ENCODE measurements around the gene ANKRD28. TPM values are rescaled to one million over a fixed set of nuclear protein-coding genes. Genes with fewer than 3 reads are reported as not detected.

ANKRD28 gene
- total and polyA plus RNA-seq, 2 of the 13 experiments (the other 11 are each of a cell fraction or from before 2014, with no cell fraction given): 21.0 to 28.9 TPM

DNA sequence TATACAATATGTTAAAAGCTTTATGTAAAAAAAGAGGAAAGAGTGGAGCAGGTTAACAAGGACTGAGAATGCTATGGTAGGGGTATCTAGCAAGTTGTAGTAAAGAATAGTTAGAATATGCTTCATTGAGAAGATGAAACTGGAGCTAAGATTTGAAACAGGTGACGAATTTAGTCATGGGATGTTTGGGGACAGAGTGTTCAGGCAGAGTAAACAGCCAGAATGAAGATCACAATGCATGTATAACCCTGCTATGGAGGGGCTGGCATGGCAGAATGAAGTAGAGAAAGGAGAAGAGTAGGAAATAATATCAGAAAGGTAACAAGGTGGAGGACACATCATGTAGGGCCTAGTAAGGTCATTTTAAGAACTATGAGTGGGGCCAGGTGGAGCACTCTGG is 124.2 kb downstream of the ANKRD28 start:
- ATAC-seq: no peak
- 98% methylated on average over 1 of the region's 1 CpG for WGBS (ENCODE audit: low lambda C conversion rate)
- no TSS peak for BruUV-seq (replicated peaks)
- Histone ChIP-seq H4K20me1 (ENCODE audit: insufficient read depth, low read length) (no peaks in the 10 kb centered on the region), H3K4me1 (ENCODE audit: insufficient read depth, low read length) (no peaks in the 10 kb centered on the region), H3K4me3 (replicated peaks in 1 of 3; ENCODE audit: insufficient read depth in 1 of 3, low read depth in 2 of 3, low read length in 3 of 3) (no peak overlapping the region), H3K79me2 (ENCODE audit: insufficient read depth, low read length) (no peaks in the 10 kb centered on the region), H3K36me3 (replicated peaks in 1 of 2; ENCODE audit: control insufficient read depth in 1 of 2, insufficient read depth in 2 of 2, low read length in 2 of 2) (peaks cover 2 to 50% of the 10 kb centered on the region in 2 experiments; a peak in 4 of 5 replicates), H3K9ac (ENCODE audit: insufficient read depth, low read depth, low read length) (no peak overlapping the region), H3K27ac (ENCODE audit: extremely low read length, insufficient read depth, low read length) (no peak overlapping the region), H2AFZ (ENCODE audit: low read length) (no peak overlapping the region), H3K9me3 (ENCODE audit: low read length) (no peaks in the 10 kb centered on the region), H3K4me2 (ENCODE audit: low read depth, low read length) (no peak overlapping the region), H3K27me3 (ENCODE audit: control insufficient read depth in 1 of 2, insufficient read depth in 2 of 2, low read length in 2 of 2) (no peaks in the 10 kb centered on the region)
- no peak for FAIRE-seq
- in situ Hi-C loops (cut with HindIII; ENCODE audit: extremely low pct_ligation_motif_present, low pct_unique_long_range_greater_than_20kb) (no loop called here), intact Hi-C loops (cut with micrococcal nuclease; ENCODE audit: unreplicated experiment) (no loop called here)
- no peak for DNase-seq (ENCODE audit: low spot score)
- ChIA-PET POLR2A (no interaction called here), CTCF (ENCODE audit: low intra/inter-chr PET ratio, low total read pairs) (no interaction called here)
- no peak for TF ChIP-seq ZNF317 (CRISPR knock-in tag; IDR thresholded peaks at IDR 0.05)
- TF ChIP-seq ZNF569 (CRISPR knock-in tag; IDR thresholded peaks at IDR 0.05; ENCODE audit: borderline replicate concordance): no peak
- TF ChIP-seq, protein P1, sequence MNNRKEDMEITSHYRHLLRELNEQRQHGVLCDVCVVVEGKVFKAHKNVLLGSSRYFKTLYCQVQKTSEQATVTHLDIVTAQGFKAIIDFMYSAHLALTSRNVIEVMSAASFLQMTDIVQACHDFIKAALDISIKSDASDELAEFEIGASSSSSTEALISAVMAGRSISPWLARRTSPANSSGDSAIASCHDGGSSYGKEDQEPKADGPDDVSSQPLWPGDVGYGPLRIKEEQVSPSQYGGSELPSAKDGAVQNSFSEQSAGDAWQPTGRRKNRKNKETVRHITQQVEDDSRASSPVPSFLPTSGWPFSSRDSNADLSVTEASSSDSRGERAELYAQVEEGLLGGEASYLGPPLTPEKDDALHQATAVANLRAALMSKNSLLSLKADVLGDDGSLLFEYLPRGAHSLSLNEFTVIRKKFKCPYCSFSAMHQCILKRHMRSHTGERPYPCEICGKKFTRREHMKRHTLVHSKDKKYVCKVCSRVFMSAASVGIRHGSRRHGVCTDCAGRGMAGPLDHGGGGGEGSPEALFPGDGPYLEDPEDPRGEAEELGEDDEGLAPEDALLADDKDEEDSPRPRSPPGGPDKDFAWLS (CRISPR knock-in tag; IDR thresholded peaks at IDR 0.05; ENCODE audit: borderline replicate concordance): no peak
- TF ChIP-seq ESRRA (CRISPR knock-in tag; IDR thresholded peaks at IDR 0.05; ENCODE audit: low read depth): no peak
- TF ChIP-seq AGO2 (optimal IDR thresholded peaks at IDR 0.05; ENCODE audit: low read depth, low read length): no peak

DNA sequence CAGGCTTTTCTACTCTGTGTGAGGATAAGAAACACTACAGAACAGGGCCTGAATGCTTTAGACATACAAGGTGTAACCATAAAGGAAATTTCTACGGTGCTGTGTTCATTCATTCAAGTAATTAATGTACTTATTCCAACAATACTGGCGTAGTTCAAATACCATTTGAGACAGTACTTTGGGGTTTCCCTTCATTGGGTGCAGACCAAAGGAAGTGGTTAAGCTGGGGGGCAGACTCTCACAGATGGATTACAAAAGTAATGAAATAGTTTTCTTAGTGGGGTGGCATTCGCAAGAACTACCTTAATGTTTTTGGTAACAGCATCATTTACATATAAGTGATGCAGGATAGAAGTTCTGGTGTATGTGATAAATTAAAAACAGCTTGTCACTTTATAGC is 130.3 kb downstream of the ANKRD28 start:
- no peaks in the 10 kb centered on the region for H3K79me2 ChIP-seq (ENCODE audit: insufficient read depth, low read length)
- no peak overlapping the region for H2AFZ ChIP-seq (ENCODE audit: low read length)
- H3K4me3 ChIP-seq (replicated peaks in 1 of 3; ENCODE audit: insufficient read depth in 1 of 3, low read depth in 2 of 3, low read length in 3 of 3): no peak overlapping the region
- H3K36me3 ChIP-seq (replicated peaks in 1 of 2; ENCODE audit: control insufficient read depth in 1 of 2, insufficient read depth in 2 of 2, low read length in 2 of 2): peaks cover 0 to 13% of the 10 kb centered on the region in 2 experiments; a peak in 2 of 5 replicates
- H3K27me3 ChIP-seq (ENCODE audit: control insufficient read depth in 1 of 2, insufficient read depth in 2 of 2, low read length in 2 of 2): no peaks in the 10 kb centered on the region
- FAIRE-seq: no peak
- ChIA-PET POLR2A (no interaction called here), CTCF (ENCODE audit: low intra/inter-chr PET ratio, low total read pairs) (no interaction called here)
- in situ Hi-C loops (cut with HindIII; ENCODE audit: extremely low pct_ligation_motif_present, low pct_unique_long_range_greater_than_20kb) (no loop called here), intact Hi-C loops (cut with micrococcal nuclease; ENCODE audit: unreplicated experiment) (no loop called here)
- no peak overlapping the region for H3K27ac ChIP-seq (ENCODE audit: extremely low read length, insufficient read depth, low read length)
- no peaks in the 10 kb centered on the region for H3K9me3 ChIP-seq (ENCODE audit: low read length)
- no peaks in the 10 kb centered on the region for H3K4me1 ChIP-seq (ENCODE audit: insufficient read depth, low read length)
- 86% methylated on average over 3 of the region's 3 CpGs for whole genome bisulfite sequencing (ENCODE audit: low lambda C conversion rate)
- no peak overlapping the region for H3K9ac ChIP-seq (ENCODE audit: insufficient read depth, low read depth, low read length)
- DNase-seq (ENCODE audit: low spot score): no peak
- no peak for ATAC-seq
- no peak overlapping the region for H3K4me2 ChIP-seq (ENCODE audit: low read depth, low read length)
- H4K20me1 ChIP-seq (ENCODE audit: insufficient read depth, low read length): no peaks in the 10 kb centered on the region
- BruUV-seq (replicated peaks): no TSS peak
- TF ChIP-seq ZNF749 (CRISPR knock-in tag; IDR thresholded peaks at IDR 0.05; ENCODE audit: borderline replicate concordance): no peak
- no peak for TF ChIP-seq ZFP36L2 (CRISPR knock-in tag; IDR thresholded peaks at IDR 0.05)
- TF ChIP-seq MTF1 (CRISPR knock-in tag; IDR thresholded peaks at IDR 0.05): no peak
- no peak for TF ChIP-seq ELF4 (CRISPR knock-in tag; IDR thresholded peaks at IDR 0.05; ENCODE audit: borderline replicate concordance)
- TF ChIP-seq, protein P2, sequence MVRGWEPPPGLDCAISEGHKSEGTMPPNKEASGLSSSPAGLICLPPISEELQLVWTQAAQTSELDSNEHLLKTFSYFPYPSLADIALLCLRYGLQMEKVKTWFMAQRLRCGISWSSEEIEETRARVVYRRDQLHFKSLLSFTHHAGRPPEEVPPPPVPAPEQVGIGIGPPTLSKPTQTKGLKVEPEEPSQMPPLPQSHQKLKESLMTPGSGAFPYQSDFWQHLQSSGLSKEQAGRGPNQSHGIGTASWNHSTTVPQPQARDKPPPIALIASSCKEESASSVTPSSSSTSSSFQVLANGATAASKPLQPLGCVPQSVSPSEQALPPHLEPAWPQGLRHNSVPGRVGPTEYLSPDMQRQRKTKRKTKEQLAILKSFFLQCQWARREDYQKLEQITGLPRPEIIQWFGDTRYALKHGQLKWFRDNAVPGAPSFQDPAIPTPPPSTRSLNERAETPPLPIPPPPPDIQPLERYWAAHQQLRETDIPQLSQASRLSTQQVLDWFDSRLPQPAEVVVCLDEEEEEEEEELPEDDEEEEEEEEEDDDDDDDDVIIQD (CRISPR knock-in tag; IDR thresholded peaks at IDR 0.05; ENCODE audit: low read depth): no peak
- TF ChIP-seq, protein P3, sequence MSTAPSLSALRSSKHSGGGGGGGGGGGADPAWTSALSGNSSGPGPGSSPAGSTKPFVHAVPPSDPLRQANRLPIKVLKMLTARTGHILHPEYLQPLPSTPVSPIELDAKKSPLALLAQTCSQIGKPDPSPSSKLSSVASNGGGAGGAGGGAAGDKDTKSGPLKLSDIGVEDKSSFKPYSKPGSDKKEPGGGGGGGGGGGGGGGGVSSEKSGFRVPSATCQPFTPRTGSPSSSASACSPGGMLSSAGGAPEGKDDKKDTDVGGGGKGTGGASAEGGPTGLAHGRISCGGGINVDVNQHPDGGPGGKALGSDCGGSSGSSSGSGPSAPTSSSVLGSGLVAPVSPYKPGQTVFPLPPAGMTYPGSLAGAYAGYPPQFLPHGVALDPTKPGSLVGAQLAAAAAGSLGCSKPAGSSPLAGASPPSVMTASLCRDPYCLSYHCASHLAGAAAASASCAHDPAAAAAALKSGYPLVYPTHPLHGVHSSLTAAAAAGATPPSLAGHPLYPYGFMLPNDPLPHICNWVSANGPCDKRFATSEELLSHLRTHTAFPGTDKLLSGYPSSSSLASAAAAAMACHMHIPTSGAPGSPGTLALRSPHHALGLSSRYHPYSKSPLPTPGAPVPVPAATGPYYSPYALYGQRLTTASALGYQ (CRISPR knock-in tag; IDR thresholded peaks at IDR 0.05): no peak

Data from HepG2 (cell line).